ENCODE data around the gene AKAP7.

Gene AKAP7

GRCh38 chr6:131134220-131134979, 867 bp upstream of the AKAP7 start:
- no peak for DNase-seq

- no peak for DNase-seq
Measured at GRCh38 chr6:131134980-131135243, 355 bp upstream of the AKAP7 start.

GRCh38 chr6:131136021-131136786, 937 bp downstream of the AKAP7 start:
- DNase-seq, result no peak

GRCh38 chr6:131139599-131139998, 4.3 kb downstream of the AKAP7 start:
- no peak for DNase-seq

- no peak for DNase-seq
Measured at GRCh38 chr6:131143319-131143718, 8.1 kb downstream of the AKAP7 start.

GRCh38 chr6:131146865-131147264, 11.6 kb downstream of the AKAP7 start:
- DNase-seq, result no peak

GRCh38 chr6:131156411-131156810, 21.1 kb downstream of the AKAP7 start:
- DNase-seq, result no peak

GRCh38 chr6:131159578-131159977, 24.3 kb downstream of the AKAP7 start:
- no peak for DNase-seq

- no peak for DNase-seq
Measured at GRCh38 chr6:131160254-131160758, 25.0 kb downstream of the AKAP7 start.

- no peak for DNase-seq
Measured at GRCh38 chr6:131161987-131162386, 26.7 kb downstream of the AKAP7 start.

- no peak for DNase-seq
Measured at GRCh38 chr6:131163886-131164285, 28.6 kb downstream of the AKAP7 start.

- DNase-seq, result no peak
Measured at GRCh38 chr6:131164506-131164905, 29.2 kb downstream of the AKAP7 start.

GRCh38 chr6:131167773-131168172, 32.5 kb downstream of the AKAP7 start:
- no peak for DNase-seq

- no peak for DNase-seq
Measured at GRCh38 chr6:131169613-131170012, 34.3 kb downstream of the AKAP7 start.

- DNase-seq, result no peak
Measured at GRCh38 chr6:131172222-131172621, 37.0 kb downstream of the AKAP7 start.

- no peak for DNase-seq
Measured at GRCh38 chr6:131173680-131174079, 38.4 kb downstream of the AKAP7 start.

- no peak for DNase-seq
Measured at GRCh38 chr6:131175564-131175963, 40.3 kb downstream of the AKAP7 start.

GRCh38 chr6:131177996-131178395, 42.7 kb downstream of the AKAP7 start:
- DNase-seq, result no peak

- no peak for DNase-seq
Measured at GRCh38 chr6:131182991-131183425, 47.7 kb downstream of the AKAP7 start.

- DNase-seq, result no peak
Measured at GRCh38 chr6:131183427-131184095, 48.3 kb downstream of the AKAP7 start.

- DNase-seq, result no peak
Measured at GRCh38 chr6:131191590-131191989, 56.3 kb downstream of the AKAP7 start.

GRCh38 chr6:131197716-131198115, 62.4 kb downstream of the AKAP7 start:
- DNase-seq, result peak; percentile 36

- DNase-seq, result peak; percentile 73
Measured at GRCh38 chr6:131199568-131200272, 64.5 kb downstream of the AKAP7 start.

All from activated gamma-delta T cell treated with Interleukin-2 at 50 U/mL for 16 hours (primary cell).